ENCODE data around the gene XPR1.
"Not testable (repeated sequence)": the region's sequence is repeated elsewhere in the genome, so short reads cannot be mapped to it uniquely, and the experiment has no call there.

XPR1 gene

GRCh38 chr1:180711260-180711659 is 79.4 kb downstream of the XPR1 start:
- DNase-seq (ENCODE audit: low read depth in 1 of 2, low spot score in 1 of 2) = not testable (repeated sequence)

GRCh38 chr1:180720753-180721152 is 88.9 kb downstream of the XPR1 start:
- no peak for DNase-seq (ENCODE audit: low read depth in 1 of 2, low spot score in 1 of 2)

GRCh38 chr1:180722586-180722985 is 90.8 kb downstream of the XPR1 start:
- DNase-seq (ENCODE audit: low read depth in 1 of 2, low spot score in 1 of 2) = no peak

GRCh38 chr1:180724055-180724454 is 92.2 kb downstream of the XPR1 start:
- no peak for DNase-seq (ENCODE audit: low read depth in 1 of 2, low spot score in 1 of 2)

- not testable (repeated sequence) for DNase-seq (ENCODE audit: low read depth in 1 of 2, low spot score in 1 of 2)
Observed at GRCh38 chr1:180726024-180726423, 94.2 kb downstream of the XPR1 start.

- DNase-seq (ENCODE audit: low read depth in 1 of 2, low spot score in 1 of 2) = not testable (repeated sequence)
Observed at GRCh38 chr1:180727751-180728150, 95.9 kb downstream of the XPR1 start.

- DNase-seq (ENCODE audit: low read depth in 1 of 2, low spot score in 1 of 2) = no peak
Observed at GRCh38 chr1:180728472-180729106, 96.8 kb downstream of the XPR1 start.

- no peak for DNase-seq (ENCODE audit: low read depth in 1 of 2, low spot score in 1 of 2)
Observed at GRCh38 chr1:180731131-180731530, 99.3 kb downstream of the XPR1 start.

- DNase-seq (ENCODE audit: low read depth in 1 of 2, low spot score in 1 of 2) = no peak
Observed at GRCh38 chr1:180732866-180733265, 101.0 kb downstream of the XPR1 start.

GRCh38 chr1:180734366-180734765 is 102.5 kb downstream of the XPR1 start:
- DNase-seq (ENCODE audit: low read depth in 1 of 2, low spot score in 1 of 2) = no peak

GRCh38 chr1:180742663-180743062 is 110.8 kb downstream of the XPR1 start:
- no peak for DNase-seq (ENCODE audit: low read depth in 1 of 2, low spot score in 1 of 2)

- DNase-seq (ENCODE audit: low read depth in 1 of 2, low spot score in 1 of 2) = no peak
Observed at GRCh38 chr1:180743868-180744267, 112.0 kb downstream of the XPR1 start.

- DNase-seq (ENCODE audit: low read depth in 1 of 2, low spot score in 1 of 2) = no peak
Observed at GRCh38 chr1:180745098-180745497, 113.3 kb downstream of the XPR1 start.

- DNase-seq (ENCODE audit: low read depth in 1 of 2, low spot score in 1 of 2) = no peak
Observed at GRCh38 chr1:180751921-180752320, 120.1 kb downstream of the XPR1 start.

- DNase-seq (ENCODE audit: low read depth in 1 of 2, low spot score in 1 of 2) = no peak
Observed at GRCh38 chr1:180754453-180754852, 122.6 kb downstream of the XPR1 start.

GRCh38 chr1:180757657-180758056 is 125.8 kb downstream of the XPR1 start:
- no peak for DNase-seq (ENCODE audit: low read depth in 1 of 2, low spot score in 1 of 2)

- DNase-seq (ENCODE audit: low read depth in 1 of 2, low spot score in 1 of 2) = no peak
Observed at GRCh38 chr1:180762796-180763195, 131.0 kb downstream of the XPR1 start.

- DNase-seq (ENCODE audit: low read depth in 1 of 2, low spot score in 1 of 2) = no peak
Observed at GRCh38 chr1:180765151-180765550, 133.3 kb downstream of the XPR1 start.

GRCh38 chr1:180769889-180770288 is 138.1 kb downstream of the XPR1 start:
- DNase-seq (ENCODE audit: low read depth in 1 of 2, low spot score in 1 of 2) = no peak

- DNase-seq (ENCODE audit: low read depth in 1 of 2, low spot score in 1 of 2) = no peak
Observed at GRCh38 chr1:180773210-180773865, 141.5 kb downstream of the XPR1 start.

GRCh38 chr1:180775801-180776200 is 144.0 kb downstream of the XPR1 start:
- DNase-seq (ENCODE audit: low read depth in 1 of 2, low spot score in 1 of 2) = no peak

GRCh38 chr1:180777072-180777689 is 145.4 kb downstream of the XPR1 start:
- DNase-seq (ENCODE audit: low read depth in 1 of 2, low spot score in 1 of 2) = no peak
